K562 (cell line): ENCODE results near the gene NEB. TPM values are rescaled to one million over a fixed set of nuclear protein-coding genes. Genes with fewer than 3 reads are reported as not detected.

Experiments
- BRF1 ChIP-seq: IDR thresholded peaks from 3 replicates; pipeline ENCODE4 v1.6.1; 2011; ENCODE audit warnings: borderline replicate concordance, mild to moderate bottlenecking; ENCODE audit not compliant: insufficient read length; ENCODE audit errors: extremely low read depth
- CTCF ChIP-seq, 3 experiments: IDR thresholded peaks in 2 of 3; conservative IDR thresholded peaks in 1 of 3; 2 replicates each; pipeline ENCODE4 v1.5.1; 2011 to 2012; ENCODE audit warnings: low read length in 3 of 3, mild to moderate bottlenecking in 3 of 3, control low read depth in 2 of 3, improper control_type of control experiment in 1 of 3, inconsistent platforms in 1 of 3, low read depth in 1 of 3, mixed read lengths in 1 of 3, moderate library complexity in 1 of 3; ENCODE audit not compliant: insufficient read depth in 2 of 3
- E2F6 ChIP-seq, 2 experiments: IDR thresholded peaks; 2 replicates each; pipeline ENCODE4 v1.6.1; 2011; ENCODE audit warnings: borderline replicate concordance in 1 of 2, control low read depth in 1 of 2, low read depth in 1 of 2, low read length in 1 of 2, mild to moderate bottlenecking in 1 of 2, mixed read lengths in 1 of 2, moderate library complexity in 1 of 2; ENCODE audit not compliant: insufficient read depth in 1 of 2, insufficient read length in 1 of 2, poor library complexity in 1 of 2, severe bottlenecking in 1 of 2; ENCODE audit errors: extremely low read depth in 1 of 2
- ELF1 ChIP-seq: fragments of 200-800 bp; sonication (Bioruptor generic); IDR thresholded peaks from 2 replicates; pipeline ENCODE4 v1.6.1; 2016; ENCODE audit warnings: missing genetic modification characterization, missing compliant biosample characterization
- ETS2 ChIP-seq: IDR thresholded peaks from 2 replicates; pipeline ENCODE4 v1.6.1; 2016; ENCODE audit warnings: borderline replicate concordance, missing genetic modification characterization, mild to moderate bottlenecking, moderate library complexity, missing compliant biosample characterization; ENCODE audit not compliant: poor library complexity, severe bottlenecking
- EZH2 ChIP-seq: IDR thresholded peaks from 2 replicates; pipeline ENCODE4 v1.6.1; 2012; ENCODE audit warnings: low read depth, mild to moderate bottlenecking, inconsistent platforms, low read length, borderline replicate concordance
- GTF2A2 ChIP-seq: IDR thresholded peaks from 2 replicates; pipeline ENCODE4 v1.6.1; 2016; ENCODE audit warnings: mild to moderate bottlenecking, missing genetic modification characterization, missing compliant biosample characterization
- GTF2E2 ChIP-seq: fragments of 200-800 bp; sonication (Bioruptor generic); IDR thresholded peaks from 2 replicates; pipeline ENCODE4 v1.6.1; 2016; ENCODE audit warnings: missing genetic modification characterization, missing compliant biosample characterization
- GTF2F1 ChIP-seq: IDR thresholded peaks from 2 replicates; pipeline ENCODE4 v1.6.1; 2011; ENCODE audit warnings: low read depth, low read length, improper control_type of control experiment
- HDAC1 ChIP-seq, 2 experiments: fragments of 450-650 bp; IDR thresholded peaks; 2 replicates each; pipeline ENCODE4 v1.6.1; 2016 to 2017; ENCODE audit warnings: inconsistent platforms in 1 of 2, mild to moderate bottlenecking in 1 of 2, moderate library complexity in 1 of 2
- MCM5 ChIP-seq: fragments of 450-650 bp; IDR thresholded peaks from 2 replicates; pipeline ENCODE4 v1.6.1; 2016; ENCODE audit warnings: low read depth
- MEF2D ChIP-seq: conservative IDR thresholded peaks from 2 replicates; pipeline ENCODE4 v1.6.1; 2016; ENCODE audit warnings: low read depth, missing genetic modification characterization, missing compliant biosample characterization
- NCOR1 ChIP-seq: fragments of 450-650 bp; IDR thresholded peaks from 2 replicates; pipeline ENCODE4 v1.6.1; 2016; ENCODE audit warnings: mild to moderate bottlenecking, moderate library complexity
- PRMT5 ChIP-seq: sonication (generic); formaldehyde crosslinking; IDR thresholded peaks from 2 replicates; pipeline ENCODE4 v1.5.0; 2020; ENCODE audit warnings: missing genetic modification reagents
- RNF2 ChIP-seq: sonication (generic); IDR thresholded peaks from 2 replicates; pipeline ENCODE4 v1.6.1; 2016
- SOX6 ChIP-seq: fragments of 450-650 bp; IDR thresholded peaks from 2 replicates; pipeline ENCODE4 v1.6.1; 2014; ENCODE audit warnings: mild to moderate bottlenecking
- SRF ChIP-seq, 2 experiments: fragments of 250-450, 450-650 bp in 1 of 2; sonication (Bioruptor Pico) in 1 of 2; sonication (generic) in 1 of 2; formaldehyde crosslinking; IDR thresholded peaks; 2 replicates each; pipeline versions ENCODE4 v1.5.0 to v1.5.1; 2020 to 2022; ENCODE audit warnings: mild to moderate bottlenecking in 1 of 2, missing genetic modification reagents in 1 of 2
- TAF1 ChIP-seq: IDR thresholded peaks from 2 replicates; pipeline ENCODE4 v1.6.1; 2011; ENCODE audit warnings: mild to moderate bottlenecking, low read length, moderate library complexity; ENCODE audit not compliant: insufficient read depth, control insufficient read depth, severe bottlenecking; ENCODE audit errors: extremely low read depth
- TCF3 ChIP-seq: sonication (generic); formaldehyde crosslinking; IDR thresholded peaks from 2 replicates; pipeline ENCODE4 v1.4.0; 2020; ENCODE audit warnings: mild to moderate bottlenecking, missing genetic modification reagents
- TOE1 ChIP-seq, 2 experiments: fragments of 450-650 bp in 1 of 2; sonication (generic) in 1 of 2; formaldehyde crosslinking in 1 of 2; IDR thresholded peaks; 2 replicates each; pipeline versions ENCODE4 v1.7.1 to v1.8.0; 2016 to 2022; ENCODE audit warnings: borderline replicate concordance in 2 of 2, mild to moderate bottlenecking in 2 of 2, antibody characterized with exemption in 1 of 2, inconsistent platforms in 1 of 2, low read depth in 1 of 2, missing genetic modification reagents in 1 of 2, moderate library complexity in 1 of 2
- YBX1 ChIP-seq: fragments of 450-650 bp; IDR thresholded peaks from 2 replicates; pipeline ENCODE4 v1.7.1; 2016; ENCODE audit warnings: mild to moderate bottlenecking
- ZNF263 ChIP-seq: sonication (generic); formaldehyde crosslinking; IDR thresholded peaks from 2 replicates; pipeline ENCODE4 v1.8.0; 2022; ENCODE audit warnings: mild to moderate bottlenecking, missing genetic modification reagents, borderline replicate concordance
- ZNF3 ChIP-seq: fragments of 250-450 bp; sonication (Bioruptor Pico); IDR thresholded peaks from 2 replicates; pipeline ENCODE4 v1.5.0; 2021; ENCODE audit warnings: mild to moderate bottlenecking, moderate library complexity
- ZNF511 ChIP-seq: sonication (generic); formaldehyde crosslinking; IDR thresholded peaks from 2 replicates; pipeline ENCODE4 v1.8.0; 2022; ENCODE audit warnings: mild to moderate bottlenecking, missing genetic modification reagents
- ZNF561 ChIP-seq: fragments of 450-650 bp; formaldehyde crosslinking; conservative IDR thresholded peaks from 2 replicates; pipeline ENCODE4 v1.4.0; 2020; ENCODE audit warnings: mild to moderate bottlenecking, moderate library complexity
- ZNF586 ChIP-seq: fragments of 450-650 bp; formaldehyde crosslinking; conservative IDR thresholded peaks from 2 replicates; pipeline ENCODE4 v1.4.0; 2020; ENCODE audit warnings: mild to moderate bottlenecking, moderate library complexity
- ZNF778 ChIP-seq: fragments of 450-650 bp; formaldehyde crosslinking; IDR thresholded peaks from 2 replicates; pipeline ENCODE4 v1.4.0; 2020; ENCODE audit warnings: mild to moderate bottlenecking, moderate library complexity
- polyA plus RNA-seq, 8 experiments: library from polyadenylated mRNA; depleted of rRNA in 4 of 8; stranded (reverse) in 5 of 8; unstranded in 3 of 8; fragments of >200 nt; fragmentation: Nextera tagmentation in 2 of 8; fragmentation: Illumina TruSeq in 1 of 8; extraction: Ambion mirVana in 2 of 8; extraction: Trizol in 1 of 8; gene quantifications; 2 replicates each; pipeline versions ENCODE4 v1.2.1 to v1.2.3, GENCODE V29; 2011 to 2014; ENCODE audit warnings: inconsistent platforms in 1 of 8, missing spikeins in 1 of 8
- total RNA-seq, 7 experiments: library from RNA; depleted of rRNA in 6 of 7; stranded (reverse); fragments of >200 nt in 6 of 7; fragmentation: Illumina TruSeq in 2 of 7; extraction: Trizol in 2 of 7; gene quantifications; 2 replicates each; pipeline versions ENCODE4 v1.2.1 to v1.2.3, GENCODE V29; 2011 to 2021; ENCODE audit warnings: low replicate concordance in 1 of 7

NEB gene
- total and polyA plus RNA-seq, 9 of the 15 experiments (the other 6 are each of a cell fraction or from before 2014, with no cell fraction given), result 1.7 to 3.8 (median 2.9) TPM

- TF ChIP-seq E2F6 (IDR thresholded peaks at IDR 0.05; ENCODE audit: borderline replicate concordance in 1 of 2, extremely low read depth in 1 of 2, insufficient read depth in 1 of 2, insufficient read length in 1 of 2, low read depth in 1 of 2, low read length in 1 of 2, poor library complexity in 1 of 2, severe bottlenecking in 1 of 2) (no peak), MCM5 (no peak), SRF (CRISPR knock-in tag; IDR thresholded peaks at IDR 0.05) (peak in 1 of 2 experiments; percentile 70; a peak in 1 of 4 replicates), ZNF586 (no peak), GTF2A2 (tag) (no peak), YBX1 (no peak), TAF1 (no peak), SOX6 (0 out of 2 replicates have a peak, but pooled peaks have one; percentile 33), GTF2E2 (tag) (no peak), CTCF (IDR thresholded peaks at IDR 0.05 in 2 of 3, conservative IDR thresholded peaks at IDR 0.05 in 1 of 3; ENCODE audit: insufficient read depth in 2 of 3, low read depth in 1 of 3, low read length in 3 of 3) (0 out of 6 replicates have a peak, but pooled peaks of 1 of the 3 experiments have one; percentile 2), TCF3 (CRISPR knock-in tag) (peak; percentile 61), ZNF3 (no peak), ETS2 (tag) (no peak), PRMT5 (no peak), ZNF778 (CRISPR knock-in tag) (no peak), ZNF561 (CRISPR knock-in tag) (no peak), HDAC1 (IDR thresholded peaks at IDR 0.05) (no peak), NCOR1 (peak; percentile 26; the same call in 1 of the 2 replicates), ZNF263 (CRISPR knock-in tag) (no peak), EZH2 (no peak), MEF2D (tag) (no peak), RNF2 (no peak), TOE1 (IDR thresholded peaks at IDR 0.05; ENCODE audit: borderline replicate concordance) (no peak), TOE1 (CRISPR knock-in tag; IDR thresholded peaks at IDR 0.05; ENCODE audit: borderline replicate concordance, low read depth) (no peak), ZNF511 (CRISPR knock-in tag) (no peak), BRF1 (no peak), GTF2F1 (no peak), ELF1 (no peak)
These were observed 42.1 kb upstream of the NEB start (continued) for GRCh38 chr2:151776367-151776766.
